Upper lobe of left lung (tissue), 4 donors: ENCODE measurements around the gene SYT14.

Source experiments
- CTCF ChIP-seq, 6 experiments: fragments of 450-650 bp in 4 of 6; fragments of 200-600 bp in 2 of 6; sonication (generic) in 2 of 6; IDR thresholded peaks; one replicate each; pipeline ENCODE4 v1.5.1; 2016 to 2019; ENCODE audit warnings: antibody characterized with exemption in 6 of 6
- POLR2A ChIP-seq, 4 donors: fragments of 450-650 bp; IDR thresholded peaks; one replicate each; pipeline ENCODE4 v1.5.1; 2016 to 2017; ENCODE audit warnings: antibody characterized with exemption in 4 of 4, mild to moderate bottlenecking in 2 of 4

GRCh38 chr1:210010161-210010560, 72.1 kb downstream of the SYT14 start:
- TF ChIP-seq CTCF (IDR thresholded peaks at IDR 0.05) = no peak
- TF ChIP-seq POLR2A (IDR thresholded peaks at IDR 0.05) = no peak
